OCI-LY7 (cell line): ENCODE results near the gene ARMC9. TPM values are rescaled to one million over a fixed set of nuclear protein-coding genes. Genes with fewer than 3 reads are reported as not detected.

Experiments used
- BruUV-seq: library from RNA; stranded (reverse); fragments of 400-500 nt; replicated peaks from 2 replicates; lab custom pipeline; 2021; lab: Mats Ljungman, UMichigan
- CTCF ChIA-PET: fragments of 300-600 bp; sonication (Branson Sonifier 250); formaldehyde crosslinking; loops from one replicate; lab custom pipeline; 2022; ENCODE audit warnings: antibody characterized with exemption; ENCODE audit not compliant: unreplicated experiment; lab: Charles Lee
- POLR2A ChIA-PET: fragments of 300-600 bp; sonication (Branson Sonifier 250); formaldehyde crosslinking; loops from one replicate; lab custom pipeline; 2022; ENCODE audit warnings: antibody characterized with exemption; lab: Charles Lee
- DNase-seq: peaks from one replicate; pipeline ENCODE4 v3.0.0-alpha.2; 2015; ENCODE audit warnings: low spot score
- H2AFZ ChIP-seq: fragments of 200-600 bp; sonication (generic), shearing (Covaris generic); 2 replicates; pipeline ENCODE4 v1.6.1; 2014; ENCODE audit warnings: mild to moderate bottlenecking, antibody characterized with exemption, low read length, moderate library complexity
- H3K27ac ChIP-seq: fragments of 200-600 bp; sonication (generic); 2 replicates; pipeline ENCODE4 v1.5.1; 2014; ENCODE audit warnings: mixed run types, low read depth, mild to moderate bottlenecking, moderate library complexity, low read length, inconsistent platforms; ENCODE audit not compliant: poor library complexity, severe bottlenecking
- H3K36me3 ChIP-seq: fragments of 200-600 bp; sonication (generic); 2 replicates; pipeline ENCODE4 v1.6.1; 2014; ENCODE audit warnings: mild to moderate bottlenecking, antibody characterized with exemption, low read length, moderate library complexity, mixed read lengths; ENCODE audit not compliant: insufficient read depth
- H3K4me1 ChIP-seq: fragments of 200-600 bp; sonication (generic); 2 replicates; pipeline ENCODE4 v1.5.1; 2014; ENCODE audit warnings: mild to moderate bottlenecking, low read length; ENCODE audit not compliant: insufficient read depth, poor library complexity, severe bottlenecking
- H3K4me2 ChIP-seq: fragments of 200-600 bp; sonication (generic); 2 replicates; pipeline ENCODE4 v1.6.1; 2014; ENCODE audit warnings: mild to moderate bottlenecking, low read length
- H3K4me3 ChIP-seq: fragments of 200-600 bp; sonication (generic); 2 replicates; pipeline ENCODE4 v1.5.1; 2014; ENCODE audit warnings: mild to moderate bottlenecking, low read depth, low read length; ENCODE audit not compliant: poor library complexity, severe bottlenecking
- H3K79me2 ChIP-seq: fragments of 200-600 bp; sonication (generic); 2 replicates; pipeline ENCODE4 v1.6.1; 2016; ENCODE audit warnings: low read depth, mild to moderate bottlenecking, low read length, moderate library complexity, mixed read lengths; ENCODE audit not compliant: insufficient read depth
- H3K9me2 ChIP-seq: fragments of 200-600 bp; sonication (generic); 2 replicates; pipeline ENCODE4 v1.6.1; 2016; ENCODE audit warnings: mild to moderate bottlenecking, low read length, mixed read lengths; ENCODE audit not compliant: insufficient read depth
- H3K9me3 ChIP-seq: fragments of 200-600 bp; sonication (generic); 2 replicates; pipeline ENCODE4 v1.6.1; 2014; ENCODE audit warnings: mild to moderate bottlenecking, mixed run types, low read length, mixed read lengths
- H4K20me1 ChIP-seq: fragments of 200-600 bp; sonication (generic); 2 replicates; pipeline ENCODE4 v1.6.1; 2014; ENCODE audit warnings: mild to moderate bottlenecking, antibody characterized with exemption, low read length, moderate library complexity, mixed read lengths; ENCODE audit not compliant: insufficient read depth
- CTCF ChIP-seq: fragments of 200-600 bp; sonication (generic); conservative IDR thresholded peaks from 2 replicates; pipeline ENCODE4 v1.5.1; 2014; ENCODE audit warnings: mild to moderate bottlenecking, antibody characterized with exemption, low read length, moderate library complexity, mixed read lengths
- EZH2phosphoT487 ChIP-seq: fragments of 200-600 bp; sonication (generic); IDR thresholded peaks from 2 replicates; pipeline ENCODE4 v1.6.1; 2018; ENCODE audit warnings: low read depth, borderline replicate concordance, mild to moderate bottlenecking, mixed run types, antibody characterized with exemption, low read length, moderate library complexity, mixed read lengths
- intact Hi-C: fragments of 100-400 bp; cut with micrococcal nuclease; formaldehyde crosslinking; loops from one replicate; pipeline ENCODE4 v1.10.0; 2022; ENCODE audit not compliant: unreplicated experiment
- total RNA-seq, 2 experiments: library from RNA; depleted of rRNA in 1 of 2; stranded (reverse); fragments of >200 nt in 1 of 2; shearing (Covaris generic) in 1 of 2; gene quantifications; 2 replicates each; pipeline ENCODE4 v1.2.3, GENCODE V29; 2014 to 2022

The ARMC9 gene
- total RNA-seq, 2 experiments from 2014 or later = 6.6 to 12.2 TPM

DNA sequence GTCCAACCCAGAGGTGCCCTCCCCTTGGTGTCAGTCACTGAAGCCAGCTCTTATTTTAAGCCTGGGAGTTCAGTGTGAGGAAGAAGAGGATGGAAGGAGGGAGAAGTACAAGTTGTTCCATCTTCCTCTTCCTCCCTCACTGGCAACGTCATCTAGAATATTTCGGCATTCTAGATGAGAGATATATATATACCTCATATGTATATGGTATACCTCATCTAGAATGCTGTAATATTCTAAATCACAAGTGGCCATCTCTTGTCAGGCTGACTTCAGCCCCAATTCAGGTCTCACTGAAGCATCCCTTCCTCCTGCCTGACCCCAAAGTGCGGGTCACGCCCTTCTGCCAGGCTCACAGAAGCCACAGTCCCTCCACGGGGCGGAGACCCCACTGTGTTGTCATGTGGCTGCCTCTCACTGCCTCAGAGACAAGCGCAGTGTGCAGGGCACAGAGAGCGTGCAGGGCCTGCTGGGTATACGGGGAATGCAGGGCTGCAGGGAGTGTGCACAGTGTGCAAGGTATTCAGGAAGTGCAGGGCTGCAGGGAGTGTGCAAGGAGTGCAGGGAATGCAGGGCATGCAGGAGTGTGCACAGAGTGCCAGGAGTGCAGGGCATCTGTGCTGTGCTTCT lies 164.2 kb downstream of the ARMC9 start:
- H3K4me3 ChIP-seq = no peak overlapping the region
- ChIA-PET CTCF (interaction anchor here (0.7 to 1.5 kb wide), 2 partner anchors 31 to 90 kb away, joined by 5 to 7 read pairs; no protein-coding TSS in a partner anchor), POLR2A (interaction anchor here (0.7 to 2.2 kb wide), 3 partner anchors 23 to 1009 kb away, joined by 3 to 8 read pairs (median 4); no protein-coding TSS in a partner anchor)
- H2AFZ ChIP-seq = peak overlapping the region; percentile 84
- BruUV-seq = no TSS peak
- H3K9me2 ChIP-seq = no peaks in the 10 kb centered on the region
- no peaks in the 10 kb centered on the region for H3K9me3 ChIP-seq
- DNase-seq = no peak
- intact Hi-C loops = loop anchor here (2.0 kb wide), 1 partner anchor 32 kb away; the partner anchor contains the start of gene B3GNT7
- peaks cover 18% of the 10 kb centered on the region for H3K4me1 ChIP-seq
- H3K27ac ChIP-seq = no peak overlapping the region
- H3K36me3 ChIP-seq = no peaks in the 10 kb centered on the region
- no peaks in the 10 kb centered on the region for H3K79me2 ChIP-seq
- no peak for TF ChIP-seq EZH2phosphoT487
- TF ChIP-seq CTCF = no peak
- peak overlapping the region; percentile 38; the same call in 1 of the 2 replicates for H3K4me2 ChIP-seq
- no peaks in the 10 kb centered on the region for H4K20me1 ChIP-seq

- intact Hi-C loops = no loop called here
- no peak overlapping the region for H2AFZ ChIP-seq
- no TSS peak for BruUV-seq
- H3K4me3 ChIP-seq = no peak overlapping the region
- no peak for DNase-seq
- no peak overlapping the region for H3K27ac ChIP-seq
- H3K9me3 ChIP-seq = no peaks in the 10 kb centered on the region
- H4K20me1 ChIP-seq = no peaks in the 10 kb centered on the region
- TF ChIP-seq CTCF (no peak), EZH2phosphoT487 (no peak)
- H3K4me2 ChIP-seq = no peak overlapping the region
- no peaks in the 10 kb centered on the region for H3K9me2 ChIP-seq
- peaks cover 18% of the 10 kb centered on the region for H3K4me1 ChIP-seq
- ChIA-PET POLR2A (interaction anchor here (0.6 kb wide), 1 partner anchor 88 kb away, joined by 4 read pairs; no protein-coding TSS in a partner anchor), CTCF (no interaction called here)
- H3K79me2 ChIP-seq = no peaks in the 10 kb centered on the region
- H3K36me3 ChIP-seq = no peaks in the 10 kb centered on the region
Measured at GRCh38 chr2:231364061-231364460, 165.6 kb downstream of the ARMC9 start.
